ENCODE data around the gene MTHFD1.

The MTHFD1 gene

DNA sequence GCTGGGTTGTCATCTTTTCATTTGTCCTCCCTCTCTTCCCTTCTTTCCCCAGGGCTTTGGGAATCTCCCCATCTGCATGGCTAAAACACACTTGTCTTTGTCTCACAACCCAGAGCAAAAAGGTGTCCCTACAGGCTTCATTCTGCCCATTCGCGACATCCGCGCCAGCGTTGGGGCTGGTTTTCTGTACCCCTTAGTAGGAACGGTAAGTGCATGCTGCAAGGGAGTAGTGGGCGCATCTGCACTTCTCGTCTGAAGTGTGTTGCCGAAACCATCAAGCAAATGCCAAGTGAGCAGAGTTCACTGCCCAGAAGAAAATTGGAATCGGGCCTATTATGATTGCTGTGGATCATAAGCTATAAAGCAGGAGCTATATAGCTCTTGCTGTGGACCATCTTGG is 66.5 kb downstream of the MTHFD1 start:
- no peak for DNase-seq

GRCh38 chr14:64459405-64460136 is 71.4 kb downstream of the MTHFD1 start:
- no peak for DNase-seq

- no peak for DNase-seq
Measured at GRCh38 chr14:64461221-64461620, 73.1 kb downstream of the MTHFD1 start.

DNA sequence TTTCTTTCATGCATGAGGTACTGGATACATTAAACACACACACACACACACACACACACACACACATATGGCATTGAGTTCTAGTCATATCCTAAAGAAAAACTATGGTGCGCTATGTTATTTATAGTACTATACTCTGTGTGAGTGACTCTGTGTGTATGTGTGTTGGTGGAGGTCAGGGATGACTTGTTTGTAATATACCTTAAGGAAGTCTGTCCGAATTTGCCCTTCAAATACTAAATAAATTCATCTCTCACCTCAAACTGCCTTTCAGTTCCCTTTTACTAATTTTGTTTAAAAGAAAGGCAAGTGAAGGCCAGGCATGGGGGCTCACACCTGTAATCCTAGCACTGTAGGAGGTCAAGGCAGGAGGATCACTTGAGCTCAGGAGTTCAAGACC is 75.0 kb downstream of the MTHFD1 start:
- DNase-seq = no peak

DNA sequence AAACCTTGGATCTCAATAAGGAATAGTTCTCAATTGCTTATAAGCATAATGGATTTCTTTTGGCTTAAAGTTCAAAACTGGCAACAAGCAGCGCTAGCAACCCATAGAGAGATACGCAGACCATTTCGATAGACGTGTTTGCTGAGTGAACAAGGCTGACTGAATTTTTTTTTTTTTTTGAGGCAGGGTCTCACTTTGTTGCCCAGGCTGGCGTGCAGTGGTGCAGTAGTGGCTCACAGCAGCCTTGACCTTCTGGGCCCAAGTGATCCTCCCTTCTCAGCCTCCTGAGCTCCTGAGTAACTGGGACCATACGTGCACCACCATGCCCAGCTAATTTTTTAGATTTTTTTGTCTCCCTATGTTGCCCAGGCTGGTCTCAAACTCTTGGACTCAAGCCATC is 75.7 kb downstream of the MTHFD1 start:
- DNase-seq = no peak

DNA sequence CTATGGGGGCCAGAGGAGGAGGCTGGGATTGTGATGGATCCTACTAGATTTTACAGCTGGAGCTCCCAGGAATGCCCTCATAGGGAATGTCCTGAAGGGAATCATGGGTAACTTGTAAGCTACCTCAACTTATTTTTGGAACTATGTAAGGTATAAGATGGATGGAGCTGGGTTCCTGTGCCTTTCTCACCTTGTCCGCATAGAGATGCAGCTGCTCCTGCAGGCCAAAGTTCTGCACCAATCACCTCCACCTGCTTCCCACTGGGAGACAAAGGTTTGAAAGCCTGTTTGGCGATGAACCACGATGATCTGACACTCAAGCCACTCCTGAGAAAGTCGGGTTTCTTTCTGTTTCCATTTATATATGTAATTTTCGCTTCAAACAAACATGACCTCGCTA is 76.5 kb downstream of the MTHFD1 start:
- peak; percentile 46 for DNase-seq

- peak; percentile 76 for DNase-seq
Measured at GRCh38 chr14:64465191-64465822, 77.2 kb downstream of the MTHFD1 start, which contains the start of gene AKAP5. TSS of gene AKAP5 (plus strand) at chr14:64465499. CDS start at chr14:64468395, 2,896 bp downstream.

DNA sequence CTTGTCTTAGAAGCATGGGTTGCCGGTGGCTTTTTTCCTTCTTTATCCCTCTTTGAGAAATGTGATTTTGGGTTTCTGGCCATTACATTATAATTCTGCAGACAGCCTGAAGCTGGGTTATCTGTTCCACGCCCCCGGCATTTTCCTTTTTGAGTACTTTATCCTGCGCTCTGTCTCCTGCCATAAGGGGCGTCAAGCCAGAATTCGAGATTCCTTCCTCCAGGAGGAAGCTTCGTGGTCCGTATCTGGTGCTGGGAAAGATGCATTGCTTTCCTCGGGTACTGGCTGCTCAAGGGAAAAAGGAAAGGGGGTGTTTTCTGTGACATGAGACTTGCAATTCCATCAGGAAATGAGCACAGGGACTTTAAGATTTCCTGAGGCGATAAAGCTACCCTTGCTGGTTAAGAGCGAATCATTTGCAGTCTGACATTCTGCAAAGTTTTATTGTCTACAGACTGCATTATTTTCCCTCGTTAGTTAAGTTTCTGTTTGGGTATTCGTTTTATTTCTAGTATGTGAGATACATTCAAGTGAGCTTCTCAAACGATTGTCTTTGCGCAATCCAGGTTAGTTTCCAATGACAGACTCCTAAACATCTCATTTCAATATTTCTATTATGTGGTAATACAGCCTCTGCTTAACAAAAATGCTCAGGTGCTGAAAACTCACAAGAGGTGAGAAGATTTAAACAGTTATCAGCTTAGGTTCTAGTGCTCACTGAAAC is 77.8 kb downstream of the MTHFD1 start:
- peak; percentile 64 for DNase-seq

GRCh38 chr14:64467101-64467500 is 78.9 kb downstream of the MTHFD1 start:
- no peak for DNase-seq

DNA sequence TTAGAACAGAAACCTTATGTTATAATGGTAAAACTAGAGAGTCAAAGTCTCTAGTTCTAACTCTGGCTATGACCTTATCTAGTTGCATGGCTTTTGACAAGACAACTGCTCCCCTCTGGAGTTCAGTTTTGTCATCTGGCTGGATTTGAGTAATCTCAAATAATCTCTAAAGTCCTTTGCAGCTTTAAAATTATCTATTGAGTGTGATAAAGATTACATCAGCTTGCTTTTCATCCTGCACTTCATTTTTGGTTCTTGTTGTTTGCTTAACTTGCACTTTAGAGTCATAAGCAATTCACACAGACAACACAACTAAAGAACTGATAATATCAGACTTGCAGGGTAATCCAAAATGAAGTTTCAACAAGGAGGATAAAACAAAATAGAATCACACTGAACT is 79.4 kb downstream of the MTHFD1 start:
- DNase-seq = no peak

- no peak for DNase-seq
Measured at GRCh38 chr14:64468451-64468850, 80.3 kb downstream of the MTHFD1 start.

- no peak for DNase-seq
Measured at GRCh38 chr14:64474041-64474440, 85.9 kb downstream of the MTHFD1 start.

- DNase-seq = no peak
Measured at GRCh38 chr14:64474698-64475097, 86.5 kb downstream of the MTHFD1 start.

- no peak for DNase-seq
Measured at GRCh38 chr14:64475585-64476273, 87.6 kb downstream of the MTHFD1 start.

DNA sequence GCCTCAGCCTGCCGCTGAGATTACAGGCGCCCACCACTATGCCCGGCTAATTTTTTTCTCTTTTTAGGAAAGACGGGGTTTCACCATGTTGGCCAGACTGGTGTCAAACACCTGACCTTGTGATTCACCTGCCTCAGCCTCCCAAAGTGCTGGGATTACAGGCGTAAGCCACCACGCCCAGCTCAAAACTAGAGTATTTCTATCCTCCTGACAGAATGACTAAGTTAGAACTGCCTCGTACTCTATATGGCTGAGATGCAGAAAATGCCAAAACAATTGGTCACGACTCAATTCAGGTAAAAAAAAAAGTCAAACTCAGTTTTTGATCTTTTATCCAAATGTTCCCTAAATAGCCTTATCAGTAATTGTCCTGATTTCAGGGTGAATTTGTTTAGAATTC is 88.3 kb downstream of the MTHFD1 start:
- DNase-seq = no peak

DNA sequence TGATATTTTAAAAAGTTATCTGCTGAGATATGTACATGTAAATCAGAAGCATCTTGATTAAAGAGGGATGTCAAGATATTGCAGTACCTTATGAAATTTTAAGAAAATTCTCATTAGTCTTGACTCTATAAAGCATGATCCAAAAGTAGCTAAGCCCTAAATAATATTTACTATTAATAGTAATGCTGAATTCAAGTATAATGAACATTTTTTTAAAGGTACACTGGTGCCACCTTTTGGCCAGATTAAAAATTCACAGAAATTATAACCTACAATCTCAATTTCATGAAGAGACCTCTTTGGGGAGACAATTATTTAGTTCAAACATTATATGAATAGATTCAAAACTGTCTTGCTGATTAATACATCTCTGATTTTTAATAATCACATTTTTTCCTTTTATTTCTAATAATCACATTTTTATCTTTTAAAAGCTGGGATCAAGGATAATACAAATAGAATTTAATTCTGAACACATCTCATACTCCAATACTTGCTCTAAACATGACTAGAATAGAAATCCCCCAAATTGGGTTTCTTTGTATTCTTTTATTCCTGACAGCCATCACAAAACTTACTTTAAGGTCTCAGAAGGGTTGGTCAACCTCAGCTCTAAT is 90.6 kb downstream of the MTHFD1 start:
- no peak for DNase-seq

DNA sequence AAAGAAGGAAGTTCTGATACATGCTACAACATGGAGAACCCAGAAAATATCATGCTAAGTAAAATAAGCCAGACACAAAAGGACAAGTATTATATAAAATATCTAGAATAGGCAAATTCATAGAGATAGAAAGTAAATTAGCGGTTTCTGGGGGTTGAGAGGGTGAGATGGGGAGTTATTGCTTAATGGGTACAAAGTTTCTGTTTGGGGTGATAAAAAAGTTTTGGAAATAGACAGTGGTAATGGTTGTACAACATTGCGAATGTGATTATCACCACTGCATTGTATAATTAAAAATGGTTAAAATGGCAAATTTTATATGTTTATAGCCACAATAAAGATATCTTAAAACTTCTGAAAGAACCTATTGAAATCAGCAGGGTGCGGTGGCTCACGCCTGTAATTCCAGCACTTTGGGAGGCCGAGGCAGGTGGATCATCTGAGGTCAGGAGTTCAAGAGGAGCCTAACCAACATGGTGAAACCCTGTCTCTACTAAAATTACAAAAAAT is 100.5 kb downstream of the MTHFD1 start:
- no peak for DNase-seq

DNA sequence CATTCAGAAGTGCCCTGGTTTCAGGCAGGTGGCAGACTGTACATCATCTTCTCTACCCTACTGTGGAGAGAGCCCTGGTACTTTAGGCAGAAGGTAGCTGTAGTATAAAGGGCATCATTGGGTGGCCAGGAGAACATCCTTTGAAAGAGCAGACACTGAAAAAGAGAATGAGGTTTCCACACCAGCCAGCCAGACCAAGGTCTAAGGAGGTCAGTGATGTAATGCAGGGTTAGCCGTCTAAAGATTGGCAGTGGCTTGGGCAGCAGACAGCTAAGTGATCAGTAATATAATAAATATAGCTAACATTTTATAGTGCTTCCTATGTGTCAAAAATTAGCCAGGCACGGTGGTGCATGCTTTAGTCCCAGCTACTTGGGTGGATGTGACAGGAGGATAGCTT is 103.5 kb downstream of the MTHFD1 start:
- DNase-seq = no peak

- no peak for DNase-seq
Measured at GRCh38 chr14:64493455-64493854, 105.3 kb downstream of the MTHFD1 start.

DNA sequence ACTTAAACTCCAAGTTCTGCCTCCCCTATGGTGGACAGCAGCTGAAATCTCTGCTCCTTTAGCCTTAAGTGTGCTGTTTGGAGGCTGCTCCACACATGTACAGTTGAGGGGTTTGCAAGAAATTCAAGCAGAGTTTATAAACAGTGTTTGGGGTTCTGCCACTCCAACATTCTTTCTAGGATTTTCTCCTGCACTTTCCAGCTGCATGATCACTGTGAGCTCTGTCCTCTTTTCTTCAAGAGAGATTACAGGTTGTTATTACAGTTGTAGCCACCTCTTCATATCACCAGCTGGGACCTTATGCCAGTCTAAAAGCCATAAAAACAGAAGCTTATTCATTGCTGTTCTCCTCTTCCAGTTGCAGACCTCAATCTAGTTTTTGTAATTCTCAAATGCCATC is 107.1 kb downstream of the MTHFD1 start:
- DNase-seq = no peak

DNA sequence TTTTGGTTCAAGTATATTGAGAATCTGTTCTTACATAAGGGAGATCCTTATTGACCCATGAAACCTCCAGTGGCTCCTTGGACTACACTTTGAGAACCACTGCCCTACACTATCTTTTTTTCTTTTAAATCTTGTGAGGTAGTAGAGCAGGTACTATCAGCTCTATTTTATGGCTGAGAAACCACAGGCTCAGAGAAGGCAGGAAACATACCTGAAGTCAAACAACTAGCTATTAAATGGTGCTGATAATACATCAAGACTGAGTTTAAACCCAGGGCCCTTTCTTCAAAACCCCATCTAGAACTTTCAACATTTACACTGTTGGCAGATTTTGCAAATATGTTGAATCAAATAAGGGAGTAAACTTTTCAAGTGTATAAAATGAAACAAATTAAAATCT is 108.6 kb downstream of the MTHFD1 start:
- no peak for DNase-seq

DNA sequence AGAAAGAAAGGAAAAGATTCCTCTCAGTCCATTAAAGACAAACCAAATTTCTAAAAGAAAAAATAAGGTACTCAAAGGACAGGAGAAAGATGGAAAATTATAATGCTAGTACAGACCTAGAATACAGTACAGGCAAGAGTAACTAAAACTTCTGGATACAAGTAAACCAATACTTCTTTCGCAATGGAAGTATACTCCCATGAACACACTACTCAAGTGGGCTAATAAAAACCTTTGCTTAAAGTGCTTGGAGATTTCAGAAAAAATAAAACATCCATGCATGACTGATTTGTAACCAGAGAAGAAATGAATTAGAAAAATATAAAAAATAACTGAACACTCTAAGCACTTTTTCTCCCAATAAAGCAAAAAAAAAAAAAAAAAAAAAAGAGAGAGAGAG is 111.9 kb downstream of the MTHFD1 start:
- no peak for DNase-seq
